Central memory CD4-positive, alpha-beta T cell (primary cell): ENCODE measurements around the gene SUGCT.
"Not testable (repeated sequence)": the region's sequence is repeated elsewhere in the genome, so short reads cannot be mapped to it uniquely, and the experiment has no call there.

Source experiments
- DNase-seq: peaks from one replicate; pipeline ENCODE4 v3.0.0; 2022

The SUGCT gene

GRCh38 chr7:40139891-40140290 is 5.1 kb downstream of the SUGCT start:
- DNase-seq = not testable (repeated sequence)

DNA sequence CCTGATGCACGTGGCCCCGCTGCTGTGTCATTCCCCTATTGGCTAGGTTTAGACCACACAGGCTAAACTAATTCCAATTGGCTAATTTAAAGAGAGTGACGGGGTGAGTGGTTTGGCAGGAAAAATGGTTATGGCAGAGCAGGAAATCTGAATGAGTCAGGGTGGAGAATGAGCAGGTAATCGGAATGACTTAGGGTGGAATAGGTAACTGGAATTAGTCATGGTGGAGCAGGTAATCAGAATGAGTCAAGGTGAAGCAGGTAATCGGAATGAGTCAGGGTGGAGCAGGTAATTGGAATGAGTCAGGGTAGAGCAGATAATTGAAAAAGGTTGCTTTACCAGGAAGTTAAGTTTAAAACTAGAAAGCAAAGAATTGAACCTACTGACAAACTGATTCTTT is 7.1 kb downstream of the SUGCT start:
- not testable (repeated sequence) for DNase-seq

GRCh38 chr7:40145596-40146130 is 10.9 kb downstream of the SUGCT start:
- DNase-seq = not testable (repeated sequence)

GRCh38 chr7:40147371-40148246 is 12.8 kb downstream of the SUGCT start:
- DNase-seq = no peak

DNA sequence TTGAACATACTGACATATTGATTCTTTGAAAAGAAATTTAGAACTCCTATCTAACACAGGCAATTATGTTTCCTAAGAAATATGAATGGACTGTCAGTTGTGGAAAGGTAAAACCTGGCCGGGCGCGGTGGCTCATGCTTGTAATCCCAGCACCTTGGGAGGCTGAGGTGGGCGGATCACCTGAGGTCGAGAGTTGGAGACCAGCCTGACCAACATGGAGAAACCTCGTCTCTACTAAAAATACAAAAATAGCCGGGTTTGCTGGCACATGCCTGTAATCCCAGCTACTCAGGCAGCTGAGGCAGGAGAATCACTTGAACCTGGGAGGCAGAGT is 13.4 kb downstream of the SUGCT start:
- not testable (repeated sequence) for DNase-seq

- no peak for DNase-seq
Observed at GRCh38 chr7:40148671-40149070, 13.9 kb downstream of the SUGCT start.

DNA sequence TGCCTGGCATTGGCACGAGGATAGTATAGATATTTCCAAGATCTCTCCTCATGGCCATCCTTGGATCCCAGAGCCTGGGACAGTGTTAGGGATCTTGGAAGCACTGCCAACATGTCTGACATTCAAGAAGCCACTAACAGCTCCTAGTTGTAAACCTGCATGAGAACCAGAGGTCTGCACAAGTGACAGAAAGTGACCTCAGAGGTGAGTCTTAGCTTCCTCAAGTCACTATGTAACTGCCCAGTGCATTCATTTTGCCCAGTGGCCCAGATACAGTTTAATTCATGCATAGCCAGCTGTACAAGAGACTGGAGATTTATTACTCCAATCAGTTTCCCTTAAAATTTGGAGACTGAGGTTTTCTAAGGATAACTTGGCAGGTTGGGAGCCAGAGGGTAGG is 16.7 kb downstream of the SUGCT start:
- DNase-seq = no peak

GRCh38 chr7:40156988-40157387 is 22.2 kb downstream of the SUGCT start:
- no peak for DNase-seq

DNA sequence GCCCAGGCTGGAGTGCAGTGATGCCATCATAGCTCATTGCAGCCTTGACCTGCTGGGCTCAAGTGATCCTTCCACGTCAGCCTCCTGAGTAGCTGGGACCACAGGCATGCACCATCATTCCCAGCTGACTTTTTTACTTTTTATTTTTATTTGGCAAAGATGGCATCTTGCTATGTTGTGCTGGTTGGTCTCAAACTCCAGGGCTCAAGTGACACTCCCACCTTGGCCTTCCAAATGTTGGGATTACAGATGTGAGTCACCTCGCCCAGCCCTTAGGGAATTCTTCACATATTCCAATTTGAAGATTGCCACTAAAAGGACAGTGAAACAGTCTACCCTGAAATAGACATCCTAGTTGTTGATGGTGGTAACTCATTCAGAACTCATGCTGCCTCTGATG is 27.7 kb downstream of the SUGCT start:
- DNase-seq = no peak

DNA sequence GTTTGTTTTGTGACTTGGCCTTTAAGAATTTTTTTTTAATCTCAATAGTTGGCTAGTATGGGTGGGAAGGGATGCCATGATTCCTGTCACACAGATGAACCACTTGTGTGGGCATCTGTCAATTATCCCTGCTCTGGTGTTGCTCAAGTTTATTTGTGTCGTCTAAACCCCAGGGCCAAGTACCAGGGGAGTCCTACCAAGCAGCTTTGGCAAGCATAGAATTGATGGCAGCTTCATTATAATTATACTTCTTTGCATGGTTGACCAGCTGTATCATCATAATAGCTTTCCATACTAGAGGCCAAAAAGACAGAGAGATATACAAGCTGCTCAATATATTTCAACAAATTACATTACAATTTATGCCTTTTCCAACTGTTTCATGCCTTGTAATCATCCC is 30.4 kb downstream of the SUGCT start:
- DNase-seq = no peak

- DNase-seq = no peak
Observed at GRCh38 chr7:40167291-40167690, 32.5 kb downstream of the SUGCT start.

- DNase-seq = not testable (repeated sequence)
Observed at GRCh38 chr7:40168266-40168665, 33.5 kb downstream of the SUGCT start.

- not testable (repeated sequence) for DNase-seq
Observed at GRCh38 chr7:40173121-40173520, 38.3 kb downstream of the SUGCT start.

DNA sequence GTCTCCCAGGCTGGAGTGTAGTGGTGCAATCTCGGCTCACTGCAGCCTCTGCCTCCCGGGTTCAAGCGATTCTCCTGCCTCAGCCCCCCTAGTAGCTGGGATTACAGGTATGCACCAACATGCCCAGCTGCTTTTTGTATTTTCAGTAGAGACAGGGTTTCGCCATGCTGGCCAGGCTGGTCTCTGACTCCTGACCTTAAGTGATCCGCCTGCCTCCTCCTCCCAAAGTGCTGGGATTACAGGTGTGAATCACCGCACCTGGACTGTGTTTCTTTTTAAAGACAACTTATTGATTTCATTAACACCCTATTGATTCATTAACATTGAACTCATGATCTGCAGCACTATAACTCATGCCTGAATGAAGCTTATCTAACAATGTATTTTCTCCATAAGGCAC is 40.5 kb downstream of the SUGCT start:
- not testable (repeated sequence) for DNase-seq

DNA sequence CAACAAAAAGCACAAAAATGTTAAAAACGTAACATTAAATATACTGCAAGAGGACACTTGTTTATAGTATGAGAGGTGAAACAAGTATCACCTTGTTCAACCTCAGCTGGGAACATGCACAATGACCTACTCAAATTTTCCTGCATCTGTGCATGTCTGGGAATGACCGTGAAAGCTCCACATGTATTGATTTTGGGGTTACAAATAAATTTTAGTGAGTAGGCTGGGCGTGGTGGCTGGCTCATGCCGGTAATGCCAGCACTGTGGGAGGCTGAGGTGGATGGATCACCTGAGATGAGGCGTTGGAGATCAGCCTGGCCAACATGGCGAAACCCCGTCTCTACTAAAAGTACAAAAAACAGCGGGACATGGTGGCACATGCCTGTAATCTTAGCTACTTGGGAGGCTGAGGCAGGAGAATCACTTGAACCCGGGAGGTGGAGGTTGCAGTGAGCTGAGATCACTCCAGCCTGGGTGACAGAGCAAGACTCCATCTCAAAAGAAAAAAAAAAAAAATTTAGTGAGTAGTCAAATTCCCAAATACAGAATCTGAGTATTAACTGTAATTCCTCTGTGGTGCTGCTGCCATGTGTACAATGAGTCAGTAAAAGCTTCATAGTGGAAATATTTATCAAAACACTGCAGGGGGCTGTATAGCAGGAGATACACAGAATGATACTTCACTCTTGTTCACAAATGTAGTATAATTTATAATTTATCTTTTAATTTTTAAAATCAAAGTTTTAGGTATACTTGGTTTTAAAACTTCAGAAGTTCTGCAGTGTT is 41.1 kb downstream of the SUGCT start:
- DNase-seq = no peak

- no peak for DNase-seq
Observed at GRCh38 chr7:40177071-40177470, 42.3 kb downstream of the SUGCT start.

DNA sequence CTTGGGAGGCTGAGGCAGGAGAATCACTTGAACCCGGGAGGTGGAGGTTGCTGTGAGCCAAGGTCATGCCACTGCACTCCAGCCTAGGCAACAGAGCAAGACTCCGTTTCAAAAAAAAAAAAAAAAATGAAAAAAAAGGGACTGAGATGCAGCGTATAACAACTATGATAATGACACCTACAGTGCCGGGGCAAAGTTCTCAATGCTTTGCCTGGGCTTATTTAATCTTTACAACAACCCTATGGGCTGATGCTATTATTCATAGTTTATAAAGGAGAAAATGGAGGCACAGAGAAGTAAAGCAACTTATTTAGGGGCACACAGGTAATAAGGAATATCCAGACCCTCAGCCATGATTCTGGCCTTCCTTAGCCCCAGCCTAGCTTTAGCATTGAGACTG is 47.6 kb downstream of the SUGCT start:
- no peak for DNase-seq

DNA sequence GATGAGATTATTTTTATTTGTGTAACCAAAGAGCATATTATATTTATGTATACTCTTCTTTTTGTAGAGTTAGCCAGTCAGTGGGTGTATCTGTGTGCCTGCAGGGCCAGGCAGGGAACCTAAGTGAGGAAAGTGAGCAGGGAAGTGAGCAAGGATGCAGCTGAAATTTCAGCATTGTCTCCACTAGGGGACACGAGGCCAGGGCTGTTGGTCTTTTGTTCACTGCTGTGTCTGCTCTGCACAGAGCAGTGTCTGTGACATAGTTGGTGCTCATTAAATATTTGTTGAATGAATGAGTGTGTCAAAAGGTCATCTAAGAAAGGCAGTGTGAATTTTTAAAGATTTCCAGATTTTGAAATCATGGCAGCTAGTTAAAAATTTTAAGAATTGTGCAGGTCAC is 51.8 kb downstream of the SUGCT start:
- DNase-seq = no peak

GRCh38 chr7:40192036-40192435 is 57.2 kb downstream of the SUGCT start:
- no peak for DNase-seq

DNA sequence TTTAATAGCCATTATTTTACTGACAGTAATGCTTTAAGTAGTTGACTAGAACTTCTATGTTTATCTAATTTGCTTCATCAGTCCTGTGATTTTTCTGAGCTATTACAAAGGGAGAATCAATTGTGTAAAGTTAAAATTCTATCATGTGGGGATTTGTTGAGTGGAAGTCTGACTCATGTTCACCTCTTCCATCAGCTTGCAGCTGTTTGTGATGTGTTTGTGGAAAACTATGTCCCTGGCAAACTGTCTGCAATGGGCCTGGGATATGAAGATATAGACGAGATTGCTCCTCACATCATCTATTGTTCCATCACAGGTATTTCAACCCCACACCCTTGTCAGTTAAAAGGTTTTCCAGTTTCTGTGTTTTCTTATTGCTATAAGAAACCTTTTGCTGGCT is 59.9 kb downstream of the SUGCT start:
- no peak for DNase-seq

DNA sequence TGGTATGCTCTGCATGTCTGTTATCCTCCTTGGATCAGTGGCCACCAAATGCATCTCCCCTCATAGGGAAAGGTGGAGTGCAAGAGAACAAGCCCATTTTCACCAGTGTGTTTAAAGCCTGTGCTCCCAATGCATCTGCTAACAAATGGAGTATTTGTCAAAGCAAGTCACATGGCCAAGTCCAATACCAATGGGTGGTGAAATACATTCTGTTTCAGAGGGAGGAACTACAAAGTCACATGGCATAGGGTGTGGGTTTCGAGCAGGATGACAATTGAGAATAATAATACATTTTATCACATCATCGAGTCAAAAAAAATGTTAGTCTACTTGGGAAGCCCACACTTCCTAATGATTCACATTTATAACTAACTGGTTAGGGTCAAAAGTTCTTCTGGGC is 62.7 kb downstream of the SUGCT start:
- no peak for DNase-seq

GRCh38 chr7:40199076-40199802 is 64.4 kb downstream of the SUGCT start:
- no peak for DNase-seq

DNA sequence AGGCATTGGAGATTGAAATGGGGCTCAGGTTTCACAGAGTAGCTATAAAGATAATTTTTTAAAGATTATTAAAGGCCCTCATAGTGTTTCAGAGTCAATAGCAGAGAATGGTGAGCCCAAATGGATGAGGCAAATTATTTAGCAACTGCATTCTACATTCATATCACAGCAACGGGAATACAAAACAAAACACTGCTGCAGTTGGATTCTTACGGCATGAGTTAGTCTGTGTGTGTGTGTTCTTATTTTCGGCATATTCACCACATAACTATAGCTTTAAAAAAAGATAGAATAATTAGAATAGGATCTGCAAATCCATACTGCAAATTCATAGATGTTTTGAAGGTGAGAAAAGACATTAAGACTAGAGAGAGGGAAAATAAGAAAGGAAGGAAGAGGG is 66.0 kb downstream of the SUGCT start:
- no peak for DNase-seq
